Measurements from ENCODE around the gene EVPL. TPM values are rescaled to one million over a fixed set of nuclear protein-coding genes. Genes with fewer than 3 reads are reported as not detected.

Gene EVPL
- total and polyA plus RNA-seq, 2 of the 13 experiments (the other 11 are each of a cell fraction or from before 2014, with no cell fraction given): 2.1 to 8.2 TPM

DNA sequence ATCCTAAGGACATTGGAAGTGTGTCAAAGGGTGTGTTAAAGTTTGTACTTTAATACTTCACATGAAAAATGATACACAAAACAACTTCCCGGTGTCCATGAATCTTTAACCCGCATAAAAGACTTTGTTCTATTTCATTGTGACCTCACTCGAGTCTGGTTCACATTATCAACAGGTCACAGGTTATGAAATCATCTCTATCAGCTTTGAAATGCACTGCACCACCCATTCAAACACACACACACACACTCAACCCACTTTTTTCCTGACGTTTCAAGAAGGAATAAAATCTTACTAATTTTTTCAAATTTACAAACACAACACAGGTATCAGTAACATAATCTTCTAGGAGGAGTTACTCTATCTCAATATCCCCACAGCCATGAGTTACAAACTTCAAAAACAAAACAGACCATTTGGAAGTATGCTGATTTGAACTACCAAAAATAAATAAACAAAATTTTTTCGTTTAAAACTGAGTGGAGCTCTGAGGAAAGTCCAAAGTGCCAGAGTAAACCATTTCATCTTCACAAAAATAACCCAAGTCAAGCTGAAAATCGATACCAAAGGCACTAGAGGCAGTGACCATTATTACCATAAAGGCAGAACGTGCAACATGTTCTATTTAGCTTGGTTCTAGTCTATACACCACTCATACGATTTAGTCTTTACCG, 50.8 kb downstream of the EVPL start (continued):
- TF ChIP-seq, protein P1, sequence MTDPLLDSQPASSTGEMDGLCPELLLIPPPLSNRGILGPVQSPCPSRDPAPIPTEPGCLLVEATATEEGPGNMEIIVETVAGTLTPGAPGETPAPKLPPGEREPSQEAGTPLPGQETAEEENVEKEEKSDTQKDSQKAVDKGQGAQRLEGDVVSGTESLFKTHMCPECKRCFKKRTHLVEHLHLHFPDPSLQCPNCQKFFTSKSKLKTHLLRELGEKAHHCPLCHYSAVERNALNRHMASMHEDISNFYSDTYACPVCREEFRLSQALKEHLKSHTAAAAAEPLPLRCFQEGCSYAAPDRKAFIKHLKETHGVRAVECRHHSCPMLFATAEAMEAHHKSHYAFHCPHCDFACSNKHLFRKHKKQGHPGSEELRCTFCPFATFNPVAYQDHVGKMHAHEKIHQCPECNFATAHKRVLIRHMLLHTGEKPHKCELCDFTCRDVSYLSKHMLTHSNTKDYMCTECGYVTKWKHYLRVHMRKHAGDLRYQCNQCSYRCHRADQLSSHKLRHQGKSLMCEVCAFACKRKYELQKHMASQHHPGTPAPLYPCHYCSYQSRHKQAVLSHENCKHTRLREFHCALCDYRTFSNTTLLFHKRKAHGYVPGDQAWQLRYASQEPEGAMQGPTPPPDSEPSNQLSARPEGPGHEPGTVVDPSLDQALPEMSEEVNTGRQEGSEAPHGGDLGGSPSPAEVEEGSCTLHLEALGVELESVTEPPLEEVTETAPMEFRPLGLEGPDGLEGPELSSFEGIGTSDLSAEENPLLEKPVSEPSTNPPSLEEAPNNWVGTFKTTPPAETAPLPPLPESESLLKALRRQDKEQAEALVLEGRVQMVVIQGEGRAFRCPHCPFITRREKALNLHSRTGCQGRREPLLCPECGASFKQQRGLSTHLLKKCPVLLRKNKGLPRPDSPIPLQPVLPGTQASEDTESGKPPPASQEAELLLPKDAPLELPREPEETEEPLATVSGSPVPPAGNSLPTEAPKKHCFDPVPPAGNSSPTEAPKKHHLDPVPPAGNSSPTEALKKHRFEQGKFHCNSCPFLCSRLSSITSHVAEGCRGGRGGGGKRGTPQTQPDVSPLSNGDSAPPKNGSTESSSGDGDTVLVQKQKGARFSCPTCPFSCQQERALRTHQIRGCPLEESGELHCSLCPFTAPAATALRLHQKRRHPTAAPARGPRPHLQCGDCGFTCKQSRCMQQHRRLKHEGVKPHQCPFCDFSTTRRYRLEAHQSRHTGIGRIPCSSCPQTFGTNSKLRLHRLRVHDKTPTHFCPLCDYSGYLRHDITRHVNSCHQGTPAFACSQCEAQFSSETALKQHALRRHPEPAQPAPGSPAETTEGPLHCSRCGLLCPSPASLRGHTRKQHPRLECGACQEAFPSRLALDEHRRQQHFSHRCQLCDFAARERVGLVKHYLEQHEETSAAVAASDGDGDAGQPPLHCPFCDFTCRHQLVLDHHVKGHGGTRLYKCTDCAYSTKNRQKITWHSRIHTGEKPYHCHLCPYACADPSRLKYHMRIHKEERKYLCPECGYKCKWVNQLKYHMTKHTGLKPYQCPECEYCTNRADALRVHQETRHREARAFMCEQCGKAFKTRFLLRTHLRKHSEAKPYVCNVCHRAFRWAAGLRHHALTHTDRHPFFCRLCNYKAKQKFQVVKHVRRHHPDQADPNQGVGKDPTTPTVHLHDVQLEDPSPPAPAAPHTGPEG (CRISPR knock-in tag; IDR thresholded peaks at IDR 0.05): no peak
- TF ChIP-seq, protein P2, sequence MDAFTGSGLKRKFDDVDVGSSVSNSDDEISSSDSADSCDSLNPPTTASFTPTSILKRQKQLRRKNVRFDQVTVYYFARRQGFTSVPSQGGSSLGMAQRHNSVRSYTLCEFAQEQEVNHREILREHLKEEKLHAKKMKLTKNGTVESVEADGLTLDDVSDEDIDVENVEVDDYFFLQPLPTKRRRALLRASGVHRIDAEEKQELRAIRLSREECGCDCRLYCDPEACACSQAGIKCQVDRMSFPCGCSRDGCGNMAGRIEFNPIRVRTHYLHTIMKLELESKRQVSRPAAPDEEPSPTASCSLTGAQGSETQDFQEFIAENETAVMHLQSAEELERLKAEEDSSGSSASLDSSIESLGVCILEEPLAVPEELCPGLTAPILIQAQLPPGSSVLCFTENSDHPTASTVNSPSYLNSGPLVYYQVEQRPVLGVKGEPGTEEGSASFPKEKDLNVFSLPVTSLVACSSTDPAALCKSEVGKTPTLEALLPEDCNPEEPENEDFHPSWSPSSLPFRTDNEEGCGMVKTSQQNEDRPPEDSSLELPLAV (CRISPR knock-in tag; conservative IDR thresholded peaks at IDR 0.05; ENCODE audit: low read depth): no peak
- TF ChIP-seq HDAC2 (CRISPR knock-in tag; IDR thresholded peaks at IDR 0.05) (no peak), CREM (IDR thresholded peaks at IDR 0.05) (peak; percentile 77), CREM (CRISPR knock-in tag; IDR thresholded peaks at IDR 0.05) (no peak), LCORL (IDR thresholded peaks at IDR 0.05) (no peak), LCORL (CRISPR knock-in tag; IDR thresholded peaks at IDR 0.05) (no peak; the same call in 1 of the 2 replicates)
- TF ChIP-seq, protein P3, sequence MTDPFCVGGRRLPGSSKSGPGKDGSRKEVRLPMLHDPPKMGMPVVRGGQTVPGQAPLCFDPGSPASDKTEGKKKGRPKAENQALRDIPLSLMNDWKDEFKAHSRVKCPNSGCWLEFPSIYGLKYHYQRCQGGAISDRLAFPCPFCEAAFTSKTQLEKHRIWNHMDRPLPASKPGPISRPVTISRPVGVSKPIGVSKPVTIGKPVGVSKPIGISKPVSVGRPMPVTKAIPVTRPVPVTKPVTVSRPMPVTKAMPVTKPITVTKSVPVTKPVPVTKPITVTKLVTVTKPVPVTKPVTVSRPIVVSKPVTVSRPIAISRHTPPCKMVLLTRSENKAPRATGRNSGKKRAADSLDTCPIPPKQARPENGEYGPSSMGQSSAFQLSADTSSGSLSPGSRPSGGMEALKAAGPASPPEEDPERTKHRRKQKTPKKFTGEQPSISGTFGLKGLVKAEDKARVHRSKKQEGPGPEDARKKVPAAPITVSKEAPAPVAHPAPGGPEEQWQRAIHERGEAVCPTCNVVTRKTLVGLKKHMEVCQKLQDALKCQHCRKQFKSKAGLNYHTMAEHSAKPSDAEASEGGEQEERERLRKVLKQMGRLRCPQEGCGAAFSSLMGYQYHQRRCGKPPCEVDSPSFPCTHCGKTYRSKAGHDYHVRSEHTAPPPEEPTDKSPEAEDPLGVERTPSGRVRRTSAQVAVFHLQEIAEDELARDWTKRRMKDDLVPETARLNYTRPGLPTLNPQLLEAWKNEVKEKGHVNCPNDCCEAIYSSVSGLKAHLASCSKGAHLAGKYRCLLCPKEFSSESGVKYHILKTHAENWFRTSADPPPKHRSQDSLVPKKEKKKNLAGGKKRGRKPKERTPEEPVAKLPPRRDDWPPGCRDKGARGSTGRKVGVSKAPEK (CRISPR knock-in tag; IDR thresholded peaks at IDR 0.05; ENCODE audit: borderline replicate concordance): 0 out of 2 replicates have a peak, but pooled peaks have one; percentile 49
- TF ChIP-seq, protein P4, sequence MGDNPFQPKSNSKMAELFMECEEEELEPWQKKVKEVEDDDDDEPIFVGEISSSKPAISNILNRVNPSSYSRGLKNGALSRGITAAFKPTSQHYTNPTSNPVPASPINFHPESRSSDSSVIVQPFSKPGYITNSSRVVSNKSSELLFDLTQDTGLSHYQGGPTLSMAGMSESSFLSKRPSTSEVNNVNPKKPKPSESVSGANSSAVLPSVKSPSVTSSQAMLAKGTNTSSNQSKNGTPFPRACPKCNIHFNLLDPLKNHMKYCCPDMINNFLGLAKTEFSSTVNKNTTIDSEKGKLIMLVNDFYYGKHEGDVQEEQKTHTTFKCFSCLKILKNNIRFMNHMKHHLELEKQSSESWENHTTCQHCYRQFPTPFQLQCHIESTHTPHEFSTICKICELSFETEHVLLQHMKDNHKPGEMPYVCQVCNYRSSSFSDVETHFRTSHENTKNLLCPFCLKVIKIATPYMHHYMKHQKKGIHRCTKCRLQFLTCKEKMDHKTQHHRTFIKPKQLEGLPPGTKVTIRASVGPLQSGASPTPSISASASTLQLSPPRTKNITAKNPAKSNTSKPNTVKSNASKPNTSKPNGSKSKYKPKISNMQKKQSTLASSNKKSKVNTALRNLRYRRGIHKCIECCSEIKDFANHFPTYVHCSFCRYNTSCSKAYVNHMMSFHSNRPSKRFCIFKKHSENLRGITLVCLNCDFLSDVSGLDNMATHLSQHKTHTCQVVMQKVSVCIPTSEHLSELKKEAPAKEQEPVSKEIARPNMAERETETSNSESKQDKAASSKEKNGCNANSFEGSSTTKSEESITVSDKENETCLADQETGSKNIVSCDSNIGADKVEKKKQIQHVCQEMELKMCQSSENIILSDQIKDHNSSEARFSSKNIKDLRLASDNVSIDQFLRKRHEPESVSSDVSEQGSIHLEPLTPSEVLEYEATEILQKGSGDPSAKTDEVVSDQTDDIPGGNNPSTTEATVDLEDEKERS (CRISPR knock-in tag; IDR thresholded peaks at IDR 0.05): no peak

All from HepG2 (cell line).